Keratinocyte (primary cell): ENCODE results near the gene MAPK14. TPM values are rescaled to one million over a fixed set of nuclear protein-coding genes. Genes with fewer than 3 reads are reported as not detected.

Source experiments
- DNase-seq: peaks from one replicate; pipeline ENCODE4 v3.0.0-alpha.2; 2011; ENCODE audit warnings: low read depth, missing footprints, low spot score
- FAIRE-seq: peaks from 2 replicates; lab custom pipeline; 2011; peaks lifted over from hg19 to GRCh38; lab: Jason Lieb, UNC
- H2AFZ ChIP-seq: 2 replicates; pipeline ENCODE4 v1.6.0; 2012; ENCODE audit warnings: low read length, control low read depth, inconsistent platforms; ENCODE audit not compliant: control insufficient read depth
- H3K27ac ChIP-seq: 2 replicates; pipeline ENCODE4 v1.5.1; 2011; ENCODE audit warnings: low read length; ENCODE audit not compliant: control insufficient read depth, insufficient read depth
- H3K27me3 ChIP-seq: 3 replicates; pipeline ENCODE4 v1.6.0; 2011; ENCODE audit warnings: low read length; ENCODE audit not compliant: control insufficient read depth, insufficient read depth; ENCODE audit errors: extremely low read depth
- H3K36me3 ChIP-seq, 2 experiments: 2 replicates in 1 of 2; 3 replicates in 1 of 2; pipeline ENCODE4 v1.5.1; 2011; ENCODE audit warnings: low read length in 2 of 2, mild to moderate bottlenecking in 1 of 2; ENCODE audit not compliant: control insufficient read depth in 2 of 2, insufficient read depth in 2 of 2; ENCODE audit errors: extremely low read depth in 1 of 2
- H3K4me1 ChIP-seq: 3 replicates; pipeline ENCODE4 v1.5.1; 2011; ENCODE audit warnings: low read length; ENCODE audit not compliant: control insufficient read depth, insufficient read depth; ENCODE audit errors: extremely low read depth
- H3K4me2 ChIP-seq: 3 replicates; pipeline ENCODE4 v1.6.0; 2011; ENCODE audit warnings: low read depth, low read length; ENCODE audit not compliant: control insufficient read depth, insufficient read depth; ENCODE audit errors: extremely low read depth
- H3K4me3 ChIP-seq, 3 experiments: fragments of 200-600 bp in 1 of 3; sonication (generic) in 1 of 3; 2 replicates in 2 of 3; 3 replicates in 1 of 3; pipeline ENCODE4 v1.5.1; 2011 to 2016; ENCODE audit warnings: low read length in 3 of 3, mild to moderate bottlenecking in 3 of 3, control low read depth in 2 of 3, inconsistent platforms in 1 of 3, low read depth in 1 of 3, mixed read lengths in 1 of 3, mixed run types in 1 of 3, moderate library complexity in 1 of 3; ENCODE audit not compliant: control insufficient read depth in 2 of 3, insufficient read depth in 2 of 3; ENCODE audit errors: extremely low read depth in 1 of 3
- H3K79me2 ChIP-seq: 2 replicates; pipeline ENCODE4 v1.6.0; 2012; ENCODE audit warnings: low read length; ENCODE audit not compliant: control insufficient read depth, insufficient read depth
- H3K9ac ChIP-seq: 3 replicates; pipeline ENCODE4 v1.6.0; 2011; ENCODE audit warnings: low read length; ENCODE audit not compliant: control insufficient read depth, insufficient read depth; ENCODE audit errors: extremely low read depth
- H3K9me1 ChIP-seq: 3 replicates; pipeline ENCODE4 v1.6.0; 2011; ENCODE audit warnings: low read length; ENCODE audit not compliant: control insufficient read depth, insufficient read depth; ENCODE audit errors: extremely low read depth
- H3K9me3 ChIP-seq: 2 replicates; pipeline ENCODE4 v1.5.1; 2012; ENCODE audit warnings: low read depth, low read length; ENCODE audit not compliant: control insufficient read depth
- H4K20me1 ChIP-seq: 3 replicates; pipeline ENCODE4 v1.6.0; 2011; ENCODE audit warnings: low read length; ENCODE audit not compliant: control insufficient read depth, insufficient read depth; ENCODE audit errors: extremely low read depth
- CTCF ChIP-seq, 3 experiments: IDR thresholded peaks in 1 of 3; conservative IDR thresholded peaks in 1 of 3; optimal IDR thresholded peaks in 1 of 3; 2 replicates in 2 of 3; 3 replicates in 1 of 3; pipeline versions ENCODE3 to v1.5.1; 2011; ENCODE audit warnings: low read length in 3 of 3, mild to moderate bottlenecking in 3 of 3, moderate library complexity in 2 of 3, control low read depth in 1 of 3, inconsistent platforms in 1 of 3; ENCODE audit not compliant: insufficient read depth in 2 of 3; ENCODE audit errors: extremely low read depth in 1 of 3
- EZH2 ChIP-seq: IDR thresholded peaks from one replicate; pipeline ENCODE4 v1.6.1; 2012; ENCODE audit warnings: inconsistent platforms, mild to moderate bottlenecking, low read length, moderate library complexity
- dilution Hi-C: fragments of 300-500 bp; cut with MboI; formaldehyde crosslinking; loops from one replicate; pipeline ENCODE4 v1.7.0; 2020; ENCODE audit warnings: low sequenced_read_pairs; ENCODE audit not compliant: extremely low pct_ligation_motif_present
- polyA plus RNA-seq, 5 experiments: library from polyadenylated mRNA; depleted of rRNA in 3 of 5; stranded (reverse) in 3 of 5; stranded (forward) in 1 of 5; unstranded in 1 of 5; fragments of >200 nt; gene quantifications; 1 replicate in 1 of 5; 2 replicates in 3 of 5; 3 replicates in 1 of 5; pipeline versions ENCODE4 v1.2.1 to v1.2.3, GENCODE V29; 2011 to 2012; ENCODE audit warnings: missing spikeins in 2 of 5, low read depth in 1 of 5, low replicate concordance in 1 of 5

Gene MAPK14
- polyA plus RNA-seq, 1 donor (not counting 4 experiments of a cell fraction or from before 2014, with no cell fraction given), result 52.4 TPM

- H3K27ac ChIP-seq, result no peak overlapping the region
- no peaks in the 10 kb centered on the region for H3K27me3 ChIP-seq
- no peak overlapping the region for H3K4me3 ChIP-seq
- H3K79me2 ChIP-seq, result no peaks in the 10 kb centered on the region
- FAIRE-seq (no peak), DNase-seq (no peak)
- H3K9ac ChIP-seq, result no peak overlapping the region
- H3K9me3 ChIP-seq, result no peaks in the 10 kb centered on the region
- no peak overlapping the region for H3K4me2 ChIP-seq
- H3K36me3 ChIP-seq, result peaks cover 14 to 21% of the 10 kb centered on the region in 2 experiments
- H3K9me1 ChIP-seq, result no peaks in the 10 kb centered on the region
- H4K20me1 ChIP-seq, result no peaks in the 10 kb centered on the region
- no peak overlapping the region for H2AFZ ChIP-seq
- no peaks in the 10 kb centered on the region for H3K4me1 ChIP-seq
- dilution Hi-C loops, result no loop called here
- no peak for TF ChIP-seq EZH2
- TF ChIP-seq CTCF (optimal IDR thresholded peaks at IDR 0.05 in 1 of 3, IDR thresholded peaks at IDR 0.05 in 1 of 3, conservative IDR thresholded peaks at IDR 0.05 in 1 of 3; ENCODE audit: extremely low read depth in 1 of 3, insufficient read depth in 2 of 3, low read length in 3 of 3), result no peak
Measured at GRCh38 chr6:36109092-36109491, 81.5 kb downstream of the MAPK14 start.

GRCh38 chr6:36110050-36110449 is 82.4 kb downstream of the MAPK14 start:
- Histone ChIP-seq H3K9me3 (no peaks in the 10 kb centered on the region), H2AFZ (no peak overlapping the region), H3K4me2 (no peak overlapping the region), H3K4me1 (no peaks in the 10 kb centered on the region), H3K9me1 (no peaks in the 10 kb centered on the region), H3K27me3 (no peaks in the 10 kb centered on the region), H4K20me1 (no peaks in the 10 kb centered on the region), H3K9ac (no peak overlapping the region), H3K4me3 (no peak overlapping the region), H3K27ac (no peak overlapping the region), H3K36me3 (peaks cover 18 to 20% of the 10 kb centered on the region in 2 experiments), H3K79me2 (no peaks in the 10 kb centered on the region)
- no peak for TF ChIP-seq CTCF (optimal IDR thresholded peaks at IDR 0.05 in 1 of 3, IDR thresholded peaks at IDR 0.05 in 1 of 3, conservative IDR thresholded peaks at IDR 0.05 in 1 of 3; ENCODE audit: extremely low read depth in 1 of 3, insufficient read depth in 2 of 3, low read length in 3 of 3)
- no peak for TF ChIP-seq EZH2
- FAIRE-seq (no peak), DNase-seq (no peak)
- dilution Hi-C loops, result no loop called here
